Fibroblast of lung (primary cell): Measurements from ENCODE around the gene TOR2A.

Experiments
- EZH2 ChIP-seq: IDR thresholded peaks from 2 replicates; pipeline ENCODE4 v1.5.1; 2012; ENCODE audit warnings: low read length, control low read depth, mild to moderate bottlenecking; ENCODE audit errors: missing control alignments
- TF ChIP-seq, protein P1 (sequence below), 2 donors: IDR thresholded peaks in 1 of 2; conservative IDR thresholded peaks in 1 of 2; 1 replicate in 1 of 2; 2 replicates in 1 of 2; pipeline ENCODE4 v1.5.1; 2011 to 2012; ENCODE audit warnings: low read length in 2 of 2, control low read depth in 1 of 2, inconsistent platforms in 1 of 2, low read depth in 1 of 2, mild to moderate bottlenecking in 1 of 2

DNA sequence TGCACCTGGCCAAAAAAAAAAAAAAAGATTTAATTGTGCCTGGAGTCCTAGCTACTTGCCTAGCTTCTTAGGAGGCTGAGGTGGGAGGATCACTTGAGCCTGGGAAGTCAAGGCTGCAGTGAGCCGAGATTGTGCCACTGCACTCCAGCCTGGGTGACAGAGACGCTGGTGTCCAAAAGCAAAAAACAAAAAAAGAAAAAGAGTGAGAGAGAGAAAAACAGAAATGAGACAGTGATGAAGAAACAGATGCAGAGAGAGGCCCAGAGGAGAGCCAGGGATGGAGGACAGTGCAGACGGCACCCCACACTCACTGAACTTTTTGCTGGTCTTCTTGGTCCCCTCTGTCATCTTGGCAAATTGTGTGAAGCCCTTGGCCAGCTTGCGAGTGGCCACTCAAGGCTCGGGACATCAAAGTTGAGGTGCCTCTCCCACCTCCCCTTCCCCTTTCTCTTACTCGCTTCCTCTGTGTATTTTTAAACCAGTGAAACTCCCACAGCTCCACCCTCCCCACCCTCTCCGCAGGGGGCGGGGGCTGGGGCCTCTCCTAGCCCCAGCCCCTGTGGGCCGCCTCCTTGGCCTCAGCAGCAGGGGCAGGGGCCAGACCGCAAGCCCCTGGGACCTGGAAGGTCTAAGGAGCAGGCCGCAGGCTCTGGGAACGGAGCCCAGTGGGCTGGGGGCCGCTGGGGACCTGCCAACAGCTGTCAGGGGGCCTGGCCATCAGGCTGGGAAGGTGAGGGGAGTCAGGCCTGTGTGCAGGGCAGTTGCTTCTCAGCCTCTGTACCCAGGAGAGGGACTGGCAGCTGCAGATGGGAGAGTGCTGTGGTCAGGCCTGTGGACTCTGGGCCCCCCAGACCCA, 43.4 kb upstream of the TOR2A start, which contains the start of gene SH2D3C:
- no peak for TF ChIP-seq EZH2
- TF ChIP-seq, protein P1, sequence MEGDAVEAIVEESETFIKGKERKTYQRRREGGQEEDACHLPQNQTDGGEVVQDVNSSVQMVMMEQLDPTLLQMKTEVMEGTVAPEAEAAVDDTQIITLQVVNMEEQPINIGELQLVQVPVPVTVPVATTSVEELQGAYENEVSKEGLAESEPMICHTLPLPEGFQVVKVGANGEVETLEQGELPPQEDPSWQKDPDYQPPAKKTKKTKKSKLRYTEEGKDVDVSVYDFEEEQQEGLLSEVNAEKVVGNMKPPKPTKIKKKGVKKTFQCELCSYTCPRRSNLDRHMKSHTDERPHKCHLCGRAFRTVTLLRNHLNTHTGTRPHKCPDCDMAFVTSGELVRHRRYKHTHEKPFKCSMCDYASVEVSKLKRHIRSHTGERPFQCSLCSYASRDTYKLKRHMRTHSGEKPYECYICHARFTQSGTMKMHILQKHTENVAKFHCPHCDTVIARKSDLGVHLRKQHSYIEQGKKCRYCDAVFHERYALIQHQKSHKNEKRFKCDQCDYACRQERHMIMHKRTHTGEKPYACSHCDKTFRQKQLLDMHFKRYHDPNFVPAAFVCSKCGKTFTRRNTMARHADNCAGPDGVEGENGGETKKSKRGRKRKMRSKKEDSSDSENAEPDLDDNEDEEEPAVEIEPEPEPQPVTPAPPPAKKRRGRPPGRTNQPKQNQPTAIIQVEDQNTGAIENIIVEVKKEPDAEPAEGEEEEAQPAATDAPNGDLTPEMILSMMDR (conservative IDR thresholded peaks at IDR 0.05 in 1 of 2, IDR thresholded peaks at IDR 0.05 in 1 of 2; ENCODE audit: low read depth in 1 of 2, low read length in 2 of 2) = no peak
